ENCODE measurements around the gene ANKRD13D. TPM values are rescaled to one million over a fixed set of nuclear protein-coding genes. Genes with fewer than 3 reads are reported as not detected.

The ANKRD13D gene
- total and polyA plus RNA-seq, 2 of the 8 experiments (the other 6 are each of a cell fraction or from before 2014, with no cell fraction given) = 24.9 to 26.5 TPM

DNA sequence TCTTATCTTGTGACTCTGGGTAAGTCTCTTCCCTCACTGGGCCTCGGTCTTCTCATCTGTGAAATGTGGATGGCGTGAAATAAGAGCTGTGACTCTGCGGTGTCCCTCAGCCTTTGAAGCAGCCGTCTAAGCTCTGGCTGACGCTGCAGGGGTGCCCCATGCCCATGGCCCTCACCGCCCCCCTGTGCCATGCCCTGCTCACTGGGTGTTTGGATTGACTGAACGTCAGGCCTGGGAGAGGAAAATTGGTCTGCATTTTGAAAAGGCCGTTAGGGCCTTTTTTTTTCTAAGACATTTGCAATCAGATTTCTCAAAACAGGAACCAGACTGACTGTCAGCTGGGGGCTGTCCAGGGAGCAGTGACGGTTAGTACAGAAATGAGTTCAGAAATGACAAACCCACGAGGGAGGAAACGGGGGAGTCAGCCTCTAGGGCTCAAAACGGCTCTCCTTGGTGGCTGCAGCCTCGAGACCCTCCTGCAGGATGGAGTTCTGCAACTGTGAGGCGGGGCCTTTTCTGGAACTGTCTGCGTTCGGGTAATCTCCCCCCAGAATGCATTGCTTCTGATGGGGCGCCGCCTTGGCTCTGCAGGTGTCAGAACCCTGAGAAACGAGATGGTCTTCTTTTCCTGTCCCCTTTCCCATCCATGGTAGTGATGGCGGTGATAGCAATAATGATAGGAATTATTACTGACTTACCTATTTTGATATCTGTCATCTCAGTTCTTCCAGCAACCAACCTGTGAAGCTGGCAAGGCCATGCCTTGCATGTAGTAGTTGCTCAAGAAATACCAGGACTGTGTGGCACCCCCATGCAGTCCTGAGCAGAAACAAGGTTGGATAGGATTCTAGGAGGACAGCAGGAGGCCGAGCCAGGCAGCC is 20.8 kb upstream of the ANKRD13D start:
- Histone ChIP-seq H4K91ac (replicated peaks; ENCODE audit: insufficient read length, low read length) (no peak overlapping the region), H2BK15ac (ENCODE audit: low read length) (no peak overlapping the region), H3K9me3 (ENCODE audit: insufficient read depth in 2 of 2, low read depth in 1 of 2, low read length in 1 of 2) (no peaks in the 10 kb centered on the region), H3K79me2 (ENCODE audit: control insufficient read depth in 1 of 2, insufficient read depth in 2 of 2, low read length in 2 of 2) (peaks cover 0 to 60% of the 10 kb centered on the region in 2 experiments; a peak in 3 of 4 replicates), H3K27ac (ENCODE audit: low read depth, low read length) (no peak overlapping the region), H3K4ac (replicated peaks; ENCODE audit: insufficient read length, low read depth, low read length) (no peak overlapping the region), H3K9ac (replicated peaks in 1 of 4; ENCODE audit: extremely low read depth in 1 of 4, low read depth in 3 of 4, low read length in 3 of 4) (no peak overlapping the region; a peak in 1 of 7 replicates), H4K20me1 (replicated peaks in 1 of 2; ENCODE audit: control insufficient read depth in 1 of 2, insufficient read depth in 2 of 2, low read length in 2 of 2) (peaks cover 15 to 32% of the 10 kb centered on the region in 2 experiments), H3K79me1 (ENCODE audit: low read depth, low read length) (peaks cover 21% of the 10 kb centered on the region), H4K8ac (ENCODE audit: extremely low read depth, insufficient read depth, low read length) (no peak overlapping the region), H3K23ac (ENCODE audit: insufficient read length) (no peak overlapping the region), H3K4me2 (ENCODE audit: insufficient read depth in 1 of 2, low read depth in 2 of 2, low read length in 2 of 2) (peak overlapping the region in 1 of 2 experiments; percentile 73; a peak in 1 of 4 replicates), H3K27me3 (replicated peaks in 1 of 4; ENCODE audit: control insufficient read depth in 3 of 4, extremely low read depth in 1 of 4, insufficient read depth in 3 of 4, low read length in 3 of 4) (peaks cover 0 to 3% (median 0%) of the 10 kb centered on the region in 4 experiments; a peak in 3 of 7 replicates), H3K23me2 (ENCODE audit: low read depth, low read length) (peaks cover 4% of the 10 kb centered on the region), H3K56ac (replicated peaks; ENCODE audit: insufficient read length, low read depth, low read length) (no peak overlapping the region), H3K14ac (ENCODE audit: insufficient read length) (no peak overlapping the region), H2AK5ac (ENCODE audit: low read depth, low read length) (no peak overlapping the region), H2BK120ac (replicated peaks; ENCODE audit: low read depth, low read length) (no peak overlapping the region), H3K4me1 (replicated peaks in 1 of 4; ENCODE audit: control insufficient read depth in 3 of 4, insufficient read depth in 4 of 4, low read length in 3 of 4) (peaks cover 8 to 30% (median 27%) of the 10 kb centered on the region in 4 experiments), H2BK20ac (ENCODE audit: low read length) (no peak overlapping the region), H2AFZ (ENCODE audit: low read length) (no peak overlapping the region), H2BK5ac (ENCODE audit: low read depth, low read length) (no peak overlapping the region; the same call in 1 of the 2 replicates), H4K5ac (ENCODE audit: insufficient read length, low read depth, low read length) (no peak overlapping the region), H3K4me3 (ENCODE audit: extremely low read depth in 1 of 4, insufficient read depth in 2 of 4, low read depth in 3 of 4, low read length in 4 of 4) (peak overlapping the region in 3 of 4 experiments; percentile 73 to 90 (median 74); a peak in 2 of 8 replicates), H2BK12ac (ENCODE audit: low read depth, low read length) (no peak overlapping the region), H3K36me3 (ENCODE audit: control insufficient read depth in 2 of 4, insufficient read depth in 4 of 4, low read length in 3 of 4) (peaks cover 0 to 3% (median 0%) of the 10 kb centered on the region in 4 experiments; a peak in 2 of 8 replicates), H3K18ac (ENCODE audit: extremely low read depth, low read length) (no peak overlapping the region)
- WGBS, 2 experiments (ENCODE audit: extremely low coverage in 1 of 2, insufficient coverage in 1 of 2, insufficient read length in 1 of 2, insufficient replicate concordance in 2 of 2, low coverage in 1 of 2, low lambda C conversion rate in 2 of 2, missing lambda C conversion rate in 1 of 2) = 91% methylated on average over 21 of the region's 21 CpGs; no CpG with 5 or more reads in 1 of the 2 experiments
- CTCF ChIA-PET (ENCODE audit: partially characterized antibody) = interaction anchor here (0.8 to 13.0 kb wide), 8 partner anchors 11 to 202 kb away, joined by 3 to 186 read pairs (median 5); no protein-coding TSS in a partner anchor
- POLR2A ChIA-PET (ENCODE audit: partially characterized antibody) = interaction anchor here (1.1 to 2.0 kb wide), 7 partner anchors 11 to 83 kb away, joined by 3 to 15 read pairs (median 4); partner anchors contain the start of genes ANKRD13D and SSH3
- DNase-seq (ENCODE audit: low read depth in 1 of 2, low spot score in 2 of 2) = no peak
- FAIRE-seq = no peak
- TF ChIP-seq HDAC6 (IDR thresholded peaks at IDR 0.05; ENCODE audit: low read depth, low read length) = no peak
- TF ChIP-seq MAFK (IDR thresholded peaks at IDR 0.05; ENCODE audit: low read depth, low read length) = no peak
- no peak for TF ChIP-seq SIN3A (conservative IDR thresholded peaks at IDR 0.05 in 1 of 2, IDR thresholded peaks at IDR 0.05 in 1 of 2; ENCODE audit: low read depth in 1 of 2, low read length in 2 of 2)
